NCI-H82 (cell line): Measurements from ENCODE around the gene MDFIC.
"Not testable (repeated sequence)": the region's sequence is repeated elsewhere in the genome, so short reads cannot be mapped to it uniquely, and the experiment has no call there.

Experiments used
- DNase-seq: peaks from one replicate; lab custom pipeline; 2025; lab: John Stamatoyannopoulos, UW

The MDFIC gene, protein sequence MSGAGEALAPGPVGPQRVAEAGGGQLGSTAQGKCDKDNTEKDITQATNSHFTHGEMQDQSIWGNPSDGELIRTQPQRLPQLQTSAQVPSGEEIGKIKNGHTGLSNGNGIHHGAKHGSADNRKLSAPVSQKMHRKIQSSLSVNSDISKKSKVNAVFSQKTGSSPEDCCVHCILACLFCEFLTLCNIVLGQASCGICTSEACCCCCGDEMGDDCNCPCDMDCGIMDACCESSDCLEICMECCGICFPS

DNA sequence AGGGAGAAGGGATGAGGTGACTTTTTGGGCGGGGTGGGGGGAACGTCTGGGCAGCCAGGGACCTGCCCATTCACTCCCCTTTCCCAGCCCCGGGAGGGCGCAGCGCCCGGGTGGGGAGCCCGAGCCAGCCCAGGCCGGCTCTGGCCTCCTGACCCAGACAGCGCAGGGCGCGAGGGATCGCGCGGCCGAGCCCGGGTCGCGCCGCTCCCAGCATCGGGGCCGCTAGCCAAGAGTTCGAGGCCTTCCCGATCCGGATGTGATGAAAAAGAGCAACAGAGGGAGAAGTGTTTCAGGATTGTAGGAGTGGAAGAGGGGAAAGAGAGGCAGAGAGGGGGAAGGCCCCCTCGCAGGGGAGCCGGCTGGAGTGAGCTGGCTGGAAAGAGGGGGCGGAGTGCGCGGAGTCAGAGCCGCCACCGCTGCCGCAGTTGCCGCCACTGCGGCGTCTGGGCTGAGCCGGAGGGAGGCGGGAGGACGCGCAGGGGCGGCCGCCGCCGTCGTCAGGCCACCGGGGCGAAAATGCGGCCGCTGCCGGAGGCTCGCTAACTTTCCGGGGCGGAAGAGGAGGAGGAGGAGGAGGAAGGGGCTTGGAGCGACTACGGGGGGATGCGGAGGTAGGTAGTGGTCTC is at the start of gene MDFIC:
TSS of gene MDFIC (plus strand) at position 69 of the 626 bp plus-strand sequence. CDS start 940 bp downstream, outside the sequence.
- DNase-seq, result peak; percentile 56

DNA sequence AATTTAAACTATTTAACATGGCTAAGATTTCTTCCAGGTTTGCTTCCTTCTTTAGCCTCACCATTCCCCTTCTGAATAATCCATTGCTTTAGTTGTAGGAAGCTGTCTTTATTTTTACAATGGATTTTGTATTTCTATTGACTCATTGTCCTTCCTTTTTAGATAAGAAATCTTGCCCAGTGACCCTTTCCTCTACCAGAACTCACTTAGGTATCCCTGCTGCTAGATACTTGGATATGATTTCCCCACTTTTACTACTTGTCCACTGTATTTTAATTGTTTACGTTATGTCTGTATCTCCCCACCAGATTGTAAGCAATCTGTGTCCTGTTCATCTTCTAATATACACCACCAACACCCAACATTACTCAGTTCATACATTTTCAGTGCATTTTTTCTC is 47.7 kb upstream of the MDFIC start:
- no peak for DNase-seq

DNA sequence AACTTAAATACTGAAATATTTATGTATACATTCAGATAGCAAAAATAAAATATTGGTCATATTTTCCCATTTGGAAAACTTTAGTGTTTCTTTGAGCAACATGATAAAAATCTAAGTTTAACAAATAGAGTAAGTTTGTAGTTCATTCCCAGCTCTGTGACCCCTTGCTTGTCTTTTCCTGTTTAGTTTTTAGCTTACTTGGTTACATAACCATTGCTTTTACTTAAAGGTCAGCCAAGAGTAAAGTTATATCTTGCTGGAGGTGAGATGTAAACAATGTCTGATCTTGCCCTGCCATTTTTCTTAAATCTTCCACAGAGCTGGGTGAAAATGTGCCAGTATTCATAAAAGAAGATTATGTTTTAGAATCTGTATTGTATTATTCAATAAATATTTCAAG is 46.7 kb upstream of the MDFIC start:
- no peak for DNase-seq

DNA sequence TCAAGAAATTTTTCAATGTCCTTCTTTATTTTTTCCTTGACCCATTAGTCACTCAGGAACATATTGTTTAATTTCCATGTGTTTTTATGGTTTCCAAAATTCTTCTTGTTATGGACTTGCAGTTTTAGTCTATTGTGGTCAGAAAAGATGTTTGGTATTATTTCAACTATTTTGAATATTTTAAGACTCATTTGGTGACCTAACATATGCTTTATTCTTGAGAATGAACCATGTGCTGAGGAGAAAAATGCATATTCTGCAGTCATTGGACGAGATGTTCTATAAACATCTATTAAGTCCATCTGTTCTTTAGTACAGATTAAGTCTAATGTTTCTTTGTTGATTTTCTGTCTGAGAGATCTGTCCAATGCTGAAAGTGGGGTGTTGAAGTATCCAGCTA is 42.3 kb upstream of the MDFIC start:
- DNase-seq, result no peak

DNA sequence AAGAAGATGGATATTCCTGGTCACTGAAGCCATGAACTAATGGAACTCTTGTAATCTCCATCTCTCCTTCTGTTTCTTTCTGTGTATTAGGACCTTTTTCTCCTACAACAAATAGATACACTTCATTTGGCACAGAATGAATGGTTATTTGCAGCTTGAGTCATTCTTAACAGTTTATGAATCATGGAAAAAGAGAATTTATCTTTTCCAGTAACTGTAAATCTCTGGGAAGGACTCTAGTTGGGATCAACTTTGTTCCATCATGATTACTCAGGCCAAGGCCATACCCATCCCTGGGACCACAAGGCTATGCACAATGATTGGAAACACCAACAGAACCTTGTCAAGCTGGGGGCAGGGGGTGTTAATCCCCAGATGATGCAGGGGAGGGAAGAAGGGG is 36.1 kb upstream of the MDFIC start:
- DNase-seq, result no peak

DNA sequence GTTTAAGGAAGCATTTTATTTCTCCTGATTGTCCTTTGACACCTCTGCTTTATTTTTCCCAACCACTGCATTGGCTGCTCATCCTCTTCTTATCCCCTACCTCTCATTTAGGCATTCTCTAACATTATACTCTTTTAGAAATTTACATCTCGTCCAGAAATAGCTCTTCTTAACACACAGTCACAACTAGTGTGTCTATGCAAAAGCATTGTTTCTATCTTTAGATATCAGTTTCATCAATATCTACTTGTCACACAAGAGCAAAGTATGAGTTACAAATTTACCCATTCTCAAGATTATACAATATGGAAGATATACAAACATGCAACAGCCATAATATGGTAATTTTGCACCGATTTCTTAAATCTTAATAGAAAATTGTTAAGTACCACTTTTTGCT is 35.7 kb upstream of the MDFIC start:
- no peak for DNase-seq

DNA sequence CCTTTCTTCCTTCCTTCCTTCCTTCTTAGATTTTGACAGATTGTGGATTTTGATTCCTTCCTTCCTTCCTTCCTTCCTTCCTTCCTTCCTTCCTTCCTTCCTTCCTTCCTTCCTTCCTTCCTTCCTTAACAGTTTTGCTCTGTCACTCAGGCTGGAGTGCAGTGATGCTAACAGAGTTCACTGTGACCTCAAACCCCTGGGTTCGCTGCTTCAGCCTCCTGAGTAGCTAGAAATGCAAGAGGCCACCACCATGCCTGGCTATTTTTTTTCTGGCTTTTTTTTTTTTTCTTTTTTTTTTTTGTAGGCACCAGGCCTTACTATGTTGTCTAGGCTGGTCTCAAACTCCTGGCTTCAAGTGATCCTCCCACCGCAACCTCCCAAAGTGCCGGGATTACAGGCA is 32.8 kb upstream of the MDFIC start:
- DNase-seq, result not testable (repeated sequence)

DNA sequence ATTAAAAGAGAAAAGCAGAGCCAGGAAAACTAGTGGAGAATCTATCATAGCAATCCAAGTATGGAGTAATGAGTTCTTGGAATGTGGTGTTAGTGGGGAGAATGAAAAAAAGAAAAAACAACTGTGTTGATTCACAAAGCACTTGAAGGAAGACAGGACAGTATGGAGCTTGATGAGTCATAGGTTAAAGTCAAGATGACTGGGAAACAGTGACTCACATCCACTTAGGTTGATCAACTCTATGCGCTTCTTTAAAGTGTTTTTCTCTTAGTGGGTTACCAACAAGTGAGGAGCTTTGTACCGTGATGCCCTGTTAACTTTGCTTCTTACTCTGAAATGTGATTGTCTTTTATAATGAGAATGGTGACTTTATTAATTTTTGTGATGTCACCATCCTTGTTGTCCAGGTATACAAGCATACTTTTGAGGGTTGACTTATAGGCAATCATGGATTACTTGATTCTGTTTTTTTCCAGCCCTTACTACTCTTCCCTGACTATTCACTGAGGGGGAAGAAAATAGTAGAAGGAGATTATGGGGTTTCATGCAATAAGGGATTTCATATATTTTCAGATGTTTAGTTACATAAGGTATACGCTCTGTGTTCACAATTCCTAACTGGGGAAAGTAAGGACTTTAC is 32.1 kb upstream of the MDFIC start:
- DNase-seq, result no peak

DNA sequence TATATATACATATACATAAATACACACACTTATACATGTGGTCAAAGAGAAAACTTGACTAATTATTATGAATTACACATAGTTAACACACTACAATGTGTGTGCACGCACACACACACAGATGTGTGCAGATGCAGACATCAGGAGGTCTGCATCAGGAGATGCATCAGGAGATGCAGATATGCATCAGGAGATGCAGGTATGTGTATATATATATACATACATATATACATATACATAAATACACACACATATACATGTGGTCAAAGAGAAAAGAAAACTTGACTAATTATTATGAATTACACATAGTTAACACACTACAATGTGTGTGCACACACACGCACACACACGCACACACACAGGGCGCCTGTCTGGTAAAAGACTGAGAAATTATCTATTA is 31.3 kb upstream of the MDFIC start:
- no peak for DNase-seq

DNA sequence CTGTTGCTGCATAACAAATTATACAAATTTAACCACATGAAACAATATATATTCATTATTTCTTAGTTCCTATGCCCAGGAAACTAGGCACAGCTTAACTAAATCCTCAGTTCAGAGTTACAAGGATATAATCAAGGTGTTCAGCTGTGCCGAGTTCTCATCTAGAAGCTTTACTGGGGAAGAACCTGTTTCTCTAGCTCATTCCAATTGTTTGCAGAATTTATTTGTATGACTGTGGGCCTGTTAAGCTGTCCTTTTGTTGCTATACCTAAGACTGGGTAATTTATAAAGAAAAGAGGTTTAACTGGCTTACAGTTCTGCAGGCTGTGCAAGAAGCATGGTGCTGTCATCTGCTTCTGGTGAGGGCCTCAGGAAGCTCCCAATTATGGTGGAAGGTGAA is 21.8 kb upstream of the MDFIC start:
- DNase-seq, result no peak

DNA sequence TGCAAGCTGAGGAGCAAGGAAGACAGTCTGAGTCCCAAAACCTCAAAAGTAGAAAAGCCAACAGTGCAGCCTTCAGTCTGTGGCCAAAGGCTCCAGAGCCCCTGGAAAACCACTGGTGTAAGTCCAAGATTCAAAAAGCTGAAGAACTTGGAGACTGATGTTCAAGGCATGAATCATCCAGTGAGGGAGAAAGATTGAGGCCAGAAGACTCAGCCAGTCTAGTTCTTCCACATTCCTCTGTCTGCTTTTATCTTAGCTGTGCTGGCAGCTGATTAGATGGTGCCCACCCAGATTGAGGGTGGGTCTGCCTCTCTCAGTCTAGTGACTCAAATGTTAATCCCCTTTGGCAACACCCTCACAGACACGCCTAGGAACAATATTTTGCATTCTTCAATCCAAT is 20.1 kb upstream of the MDFIC start:
- DNase-seq, result no peak

DNA sequence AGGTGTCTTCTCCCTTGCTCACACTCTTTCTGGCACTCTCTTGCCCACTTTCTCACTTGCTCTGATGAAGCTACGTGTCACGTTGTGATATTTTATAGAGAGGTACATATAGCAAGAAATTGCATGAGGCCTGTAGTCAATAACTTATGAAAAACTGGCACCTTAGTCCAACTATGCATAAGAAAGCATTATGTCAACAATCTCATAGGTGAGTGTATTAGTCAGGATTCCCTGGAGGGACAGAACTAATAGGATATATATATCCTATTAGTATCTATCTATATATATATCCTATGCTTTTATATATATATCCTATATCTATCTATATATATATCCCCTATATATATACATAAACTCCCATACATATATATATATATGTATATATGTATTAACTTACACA is 18.8 kb upstream of the MDFIC start:
- DNase-seq, result no peak

DNA sequence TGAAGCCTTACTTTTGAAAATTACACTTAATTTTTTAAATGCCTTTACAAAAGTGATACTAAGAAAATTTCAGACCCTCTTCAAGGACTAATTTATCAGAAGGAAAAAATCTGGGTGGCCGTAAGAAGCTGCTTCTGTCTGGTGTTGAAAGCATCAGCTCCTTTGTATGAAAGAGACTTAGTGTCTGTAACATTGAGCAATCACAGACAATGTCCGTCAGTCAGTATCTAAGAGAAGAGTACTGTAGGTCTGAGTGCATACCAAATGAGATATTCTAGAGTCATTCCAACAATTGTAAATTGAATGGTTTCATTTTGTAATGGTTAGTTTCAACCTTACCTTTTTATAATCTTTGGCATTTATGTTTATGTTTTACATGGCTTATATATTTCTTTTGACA is 11.1 kb upstream of the MDFIC start:
- DNase-seq, result no peak

DNA sequence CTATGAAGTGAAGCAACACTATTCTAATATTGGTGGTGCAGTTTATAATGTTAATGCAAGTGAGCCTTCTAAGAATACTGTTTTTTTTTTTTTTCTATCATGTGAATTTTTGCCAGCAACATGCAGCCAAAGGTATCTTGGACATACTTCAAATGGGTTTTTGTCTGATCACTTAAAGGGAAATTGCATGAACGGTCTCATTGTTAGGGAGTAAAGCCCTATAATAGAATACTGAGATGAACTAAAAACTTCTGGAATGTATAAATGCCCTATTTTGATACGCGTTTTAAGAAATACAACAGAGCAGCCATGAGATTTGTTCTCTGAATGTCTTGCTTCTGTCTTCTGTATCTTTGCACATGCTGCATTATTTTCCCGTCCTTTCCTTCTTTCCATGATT is 10.5 kb upstream of the MDFIC start:
- DNase-seq, result no peak

DNA sequence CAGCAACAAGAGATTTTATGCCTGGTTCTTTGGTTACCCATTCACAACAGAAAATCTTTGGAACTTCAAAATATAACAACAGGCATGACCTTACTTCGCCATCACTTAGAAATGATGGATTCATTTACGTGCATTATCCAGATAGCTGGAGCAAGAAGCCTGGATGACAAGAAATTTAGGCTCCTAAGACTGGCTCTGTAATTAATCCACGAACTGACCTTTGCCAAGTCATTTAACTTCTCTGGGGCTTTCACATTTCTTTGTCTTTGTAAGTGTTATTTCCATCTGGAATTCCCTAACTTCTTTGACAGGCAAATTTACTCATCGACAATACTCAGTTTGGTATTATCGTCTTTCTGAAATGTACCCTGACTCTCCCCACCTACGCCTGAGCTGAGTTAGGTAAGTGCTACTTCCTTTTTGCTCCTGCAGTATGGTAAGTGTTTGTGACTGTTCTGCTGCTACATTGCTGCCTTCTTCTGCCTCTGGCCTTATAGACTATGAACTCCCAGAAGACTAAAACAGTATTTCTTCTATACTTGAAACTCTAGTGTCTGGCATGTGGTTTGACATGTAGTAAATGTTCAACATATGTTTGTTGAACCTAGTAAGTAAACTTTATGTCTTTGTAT is 5.5 kb upstream of the MDFIC start:
- DNase-seq, result no peak

DNA sequence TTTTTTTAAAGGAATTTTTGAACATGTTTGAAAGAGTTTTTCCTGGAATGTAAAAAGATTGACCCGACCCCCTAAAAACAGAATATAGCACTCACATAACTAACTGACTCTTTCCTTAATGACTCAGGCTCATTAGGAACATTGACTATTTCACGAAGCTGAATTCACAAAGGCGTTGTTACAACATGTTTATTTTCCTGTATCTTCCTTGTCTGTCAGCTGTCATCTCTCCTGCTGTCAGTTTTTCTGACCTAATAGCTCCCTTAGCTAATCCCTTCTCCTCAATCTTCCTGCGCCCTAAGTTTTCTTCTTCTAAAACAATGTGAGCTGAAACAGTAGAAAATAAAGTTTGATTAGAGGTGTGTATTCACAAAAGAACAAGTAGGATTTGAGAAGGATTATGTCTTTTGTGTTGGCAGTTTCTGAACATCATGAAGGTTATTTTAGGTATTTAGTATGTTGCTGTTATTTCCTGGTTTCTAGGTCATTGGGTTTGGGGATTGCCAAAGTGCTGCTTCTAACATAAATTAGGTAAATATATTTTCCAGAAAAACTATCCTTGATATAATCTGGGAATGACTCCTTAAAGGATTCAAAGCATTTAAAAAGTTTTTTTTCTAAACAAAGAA is 4.6 kb upstream of the MDFIC start:
- no peak for DNase-seq

DNA sequence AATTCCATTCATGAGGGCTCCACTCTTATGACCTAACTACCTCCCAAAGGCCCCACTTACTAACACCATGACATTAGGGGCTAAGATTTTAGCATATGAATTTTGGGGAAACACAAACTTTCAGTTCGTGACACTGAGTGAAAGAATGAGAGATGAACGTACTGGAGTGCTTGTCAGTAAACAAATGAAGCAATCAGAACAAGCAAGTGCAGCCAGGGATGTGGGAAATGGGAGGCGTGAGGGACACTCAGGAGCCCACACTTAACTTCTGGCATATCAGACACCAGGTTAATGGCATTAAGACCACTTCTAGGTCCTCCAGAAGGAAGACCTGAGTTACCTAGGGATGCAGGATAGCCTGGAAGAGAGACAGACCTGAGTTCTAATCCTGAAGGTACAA is 2.3 kb upstream of the MDFIC start:
- DNase-seq, result no peak

DNA sequence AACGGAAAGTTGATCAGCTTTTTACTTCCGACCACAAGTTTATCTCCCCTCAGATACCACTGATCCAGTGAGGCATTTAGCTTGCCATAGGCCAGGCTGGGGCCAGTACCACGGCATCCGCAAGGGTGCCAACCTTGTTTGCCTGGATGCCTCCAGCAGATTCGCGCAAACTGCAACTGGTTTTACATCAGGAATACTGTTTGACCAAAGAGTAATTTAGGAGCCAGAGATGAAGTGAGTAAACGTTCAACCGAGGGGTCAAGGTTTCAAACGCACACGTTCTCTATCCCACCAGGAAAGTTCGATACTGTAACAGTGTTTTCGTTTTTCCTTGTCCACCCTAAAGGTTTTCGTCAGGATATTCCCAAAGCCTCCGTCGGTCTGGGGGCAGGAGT is 266 bp upstream of the MDFIC start:
- no peak for DNase-seq

DNA sequence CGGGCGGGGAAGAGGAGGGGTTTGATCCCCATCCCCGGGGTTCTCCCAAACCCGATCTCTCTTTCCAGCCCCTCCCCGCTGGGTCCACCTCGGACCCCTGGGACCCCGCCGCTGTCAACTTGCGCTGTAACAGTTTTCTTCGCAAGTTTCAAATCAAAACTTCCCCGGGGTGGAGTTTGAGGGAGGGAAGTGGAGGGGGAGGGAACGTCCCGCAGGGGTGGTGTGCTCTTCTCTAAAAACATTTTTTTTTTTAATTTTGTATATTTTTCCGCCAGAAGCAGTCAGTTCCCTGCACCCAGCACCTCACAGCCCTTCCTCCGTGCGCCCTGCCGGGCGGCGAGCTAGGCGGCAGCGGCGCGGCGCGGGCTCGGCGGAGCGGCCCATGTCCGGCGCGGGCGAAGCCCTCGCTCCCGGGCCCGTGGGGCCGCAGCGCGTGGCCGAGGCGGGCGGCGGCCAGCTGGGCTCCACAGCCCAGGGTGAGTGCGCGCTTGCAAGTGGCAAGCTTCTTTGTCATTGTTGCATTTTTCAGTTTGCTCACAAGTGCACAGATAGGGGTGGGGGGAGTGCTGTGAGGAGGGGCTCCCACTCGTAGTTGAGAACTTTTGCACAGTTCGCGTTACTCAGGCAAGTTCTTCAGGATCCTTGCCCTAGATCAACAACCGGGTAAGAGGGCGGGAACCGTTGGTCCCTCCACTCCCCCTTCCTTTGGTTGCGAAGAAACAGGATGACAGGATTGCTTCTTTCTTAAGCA is 933 bp downstream of the MDFIC start:
- peak; percentile 27 for DNase-seq

DNA sequence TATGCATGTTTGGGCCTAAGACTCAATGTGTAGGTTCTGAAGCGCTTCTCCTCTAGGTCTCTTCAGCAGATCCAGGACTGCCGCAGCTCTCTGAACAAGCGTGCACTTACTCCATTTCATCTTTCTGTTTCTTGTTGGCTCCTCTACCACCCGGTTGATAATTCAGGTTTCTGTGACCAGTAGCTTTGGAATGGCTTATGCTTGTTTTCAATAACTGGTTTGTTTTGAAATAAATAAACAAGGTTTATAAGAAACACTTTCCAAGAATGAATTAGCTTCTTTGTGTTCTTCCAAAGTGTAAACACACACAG is 1.5 kb downstream of the MDFIC start:
- DNase-seq, result no peak

DNA sequence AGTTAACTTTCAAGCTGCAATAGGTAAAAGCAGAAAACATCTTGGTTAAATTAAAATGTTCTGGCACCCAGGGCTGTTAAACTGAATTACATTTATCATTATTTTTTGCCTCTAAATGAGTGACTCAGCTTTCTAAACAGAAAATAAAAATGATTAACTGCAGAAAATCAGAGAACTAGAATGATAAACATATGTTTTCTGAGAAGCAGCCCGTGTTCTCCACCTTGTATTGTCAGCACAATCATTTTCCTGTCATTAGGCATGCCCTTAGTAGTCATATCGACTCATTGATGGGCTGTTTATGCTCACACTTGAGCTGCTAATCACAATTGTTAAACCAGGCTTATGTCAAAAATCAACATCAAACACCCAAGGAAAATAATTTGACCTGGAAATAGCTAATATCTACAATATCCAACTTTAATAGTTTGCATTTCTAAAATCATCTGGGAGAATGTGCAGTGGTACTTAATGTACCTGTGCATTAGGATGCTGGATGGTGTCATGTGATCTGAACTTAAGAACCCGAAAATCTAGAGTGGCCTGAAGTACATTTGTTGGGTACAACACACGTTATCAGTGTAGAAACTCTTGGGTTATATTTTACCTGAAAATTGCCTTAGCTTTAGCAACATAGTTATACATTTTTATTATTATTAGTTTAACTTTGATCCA is 2.3 kb downstream of the MDFIC start:
- no peak for DNase-seq

DNA sequence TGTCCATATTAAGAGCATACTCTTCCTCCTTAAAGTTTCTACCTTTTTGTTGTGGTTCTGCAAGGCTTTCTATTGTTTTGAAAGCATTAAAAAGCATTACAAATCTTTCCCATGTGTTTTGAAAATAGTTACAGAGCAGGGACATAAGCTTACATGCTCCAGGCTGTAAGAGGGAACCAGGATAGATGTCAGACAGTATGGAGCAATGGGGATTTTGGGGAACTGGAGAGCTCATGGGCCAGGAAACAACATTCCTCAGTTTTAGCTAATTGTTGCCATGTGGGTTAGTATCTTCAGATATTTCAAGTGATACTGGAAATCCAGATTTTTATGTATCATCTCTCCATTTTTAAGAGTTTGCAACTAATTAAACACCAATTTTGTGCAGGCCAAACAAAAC is 3.5 kb downstream of the MDFIC start:
- DNase-seq, result no peak
